AG10803 (cell line): ENCODE results near the gene ZNF853.
"Not testable (repeated sequence)": the region's sequence is repeated elsewhere in the genome, so short reads cannot be mapped to it uniquely, and the experiment has no call there.

ENCODE experiments used
- DNase-seq: peaks from one replicate; pipeline ENCODE4 v3.0.0; 2010; ENCODE audit warnings: low read depth
- H3K4me3 ChIP-seq: 2 replicates; pipeline ENCODE4 v1.5.1; 2011; ENCODE audit warnings: mild to moderate bottlenecking, low read length, control low read depth
- CTCF ChIP-seq: conservative IDR thresholded peaks from 2 replicates; pipeline ENCODE4 v1.5.1; 2011; ENCODE audit warnings: mild to moderate bottlenecking, low read length, control low read depth, inconsistent platforms

Gene ZNF853

GRCh38 chr7:6577369-6578113 is 37.9 kb upstream of the ZNF853 start, which contains the start of gene ZDHHC4:
TSS of gene ZDHHC4 (plus strand) at chr7:6577454. CDS start at chr7:6580562, 3,108 bp downstream.
- no peak for TF ChIP-seq CTCF
- peak; percentile 88 for DNase-seq

GRCh38 chr7:6578114-6579084 is 37.0 kb upstream of the ZNF853 start:
- no peak for TF ChIP-seq CTCF
- peak overlapping the region; percentile 76 for H3K4me3 ChIP-seq
- DNase-seq: peak; percentile 16

More at GRCh38 chr7:6577369-6578113, 37.9 kb upstream of the ZNF853 start, which contains the start of gene ZDHHC4:
- H3K4me3 ChIP-seq: peak within 1 kb of the TSS; percentile 76

GRCh38 chr7:6579446-6579845 is 36.0 kb upstream of the ZNF853 start:
- peak; percentile 11 for DNase-seq
- H3K4me3 ChIP-seq: no peak overlapping the region
- peak; percentile 21; the same call in 1 of the 2 replicates for TF ChIP-seq CTCF

- H3K4me3 ChIP-seq, DNase-seq: not testable (repeated sequence)
Measured at GRCh38 chr7:6585746-6586432, 29.5 kb upstream of the ZNF853 start.

- no peak overlapping the region for H3K4me3 ChIP-seq
- DNase-seq: no peak
- no peak for TF ChIP-seq CTCF
Measured at GRCh38 chr7:6588566-6588965, 26.8 kb upstream of the ZNF853 start.

- peak overlapping the region; percentile 36 for H3K4me3 ChIP-seq
- TF ChIP-seq CTCF: no peak
- DNase-seq: no peak
Measured at GRCh38 chr7:6589151-6589828, 26.1 kb upstream of the ZNF853 start.
